Fibroblast of skin of back (primary cell): ENCODE data around the gene ACTL10. TPM values are rescaled to one million over a fixed set of nuclear protein-coding genes. Genes with fewer than 3 reads are reported as not detected.
"Not testable (repeated sequence)": the region's sequence is repeated elsewhere in the genome, so short reads cannot be mapped to it uniquely, and the experiment has no call there.

Experiments
- DNase-seq: peaks from one replicate; pipeline ENCODE4 v3.0.0-alpha.2; 2013
- polyA plus RNA-seq, 2 experiments: library from polyadenylated mRNA; unstranded; fragments of 120-200 nt; gene quantifications; one replicate each; pipeline ENCODE4 v1.2.1, GENCODE V29; 2013; ENCODE audit not compliant: insufficient read length in 2 of 2

Gene ACTL10
- polyA plus RNA-seq (2013, experiment 1 of 2; ENCODE audit: insufficient read length): 0.89 TPM
- 0.84 TPM for polyA plus RNA-seq (2013, experiment 2 of 2; ENCODE audit: insufficient read length)

- DNase-seq: peak; percentile 98
These were observed at the start of gene ACTL10 for GRCh38 chr20:33666293-33667244. Gene ACTL10 (plus strand): TSS chr20:33666943. CDS start chr20:33667498, 555 bp downstream.

GRCh38 chr20:33621717-33622400 lies 44.9 kb upstream of the ACTL10 start:
- DNase-seq: peak; percentile 2

DNA sequence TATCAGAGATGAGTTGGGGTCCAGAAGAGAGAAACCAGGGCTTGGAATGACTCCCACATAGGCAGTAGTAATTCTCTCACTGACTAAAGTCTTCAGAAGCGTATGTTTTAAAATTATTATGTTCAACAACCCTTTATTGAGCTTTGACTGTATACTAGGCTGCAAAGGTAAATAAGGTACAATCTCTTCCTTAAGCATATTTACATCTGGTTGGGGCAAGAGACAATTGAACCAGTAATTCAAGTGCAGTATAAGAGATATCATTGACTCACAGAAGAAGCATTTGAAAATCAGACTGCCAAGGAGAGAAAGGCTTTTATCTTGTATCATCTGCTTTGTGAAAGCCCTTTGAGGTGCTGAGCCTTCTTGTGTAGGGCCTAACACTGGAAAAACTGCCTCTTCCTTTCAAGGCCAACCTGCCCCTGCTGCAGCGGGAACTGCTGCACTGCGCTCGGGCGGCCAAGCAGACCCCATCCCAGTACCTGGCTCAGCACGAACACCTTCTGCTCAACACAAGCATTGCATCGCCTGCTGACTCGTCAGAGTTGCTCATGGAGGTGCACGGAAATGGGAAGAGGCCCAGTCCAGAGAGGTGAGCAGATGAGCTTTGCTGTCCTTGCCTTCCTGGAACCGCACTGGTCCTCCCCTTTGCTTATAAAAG lies 43.9 kb upstream of the ACTL10 start:
- DNase-seq: no peak

GRCh38 chr20:33624399-33624798 lies 42.3 kb upstream of the ACTL10 start:
- no peak for DNase-seq

DNA sequence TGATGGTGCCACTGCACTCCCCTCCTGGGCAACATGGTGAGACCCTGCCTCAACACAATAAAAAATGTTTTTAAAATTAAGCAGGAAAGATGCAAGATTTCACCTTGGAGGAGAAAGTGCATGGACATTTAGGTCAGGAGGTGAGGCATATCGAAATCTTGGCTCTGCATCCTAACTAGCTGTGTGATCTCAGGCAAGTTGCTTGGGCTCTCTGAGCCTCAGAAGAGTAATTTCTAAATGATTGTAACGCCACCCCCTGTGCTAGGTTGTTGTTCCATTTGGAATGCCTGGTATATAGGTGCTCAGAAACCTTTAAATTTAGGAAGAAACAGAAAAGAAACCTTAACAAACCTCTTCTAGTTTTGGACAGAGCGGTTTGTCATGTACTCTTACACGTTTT lies 40.6 kb upstream of the ACTL10 start:
- no peak for DNase-seq

DNA sequence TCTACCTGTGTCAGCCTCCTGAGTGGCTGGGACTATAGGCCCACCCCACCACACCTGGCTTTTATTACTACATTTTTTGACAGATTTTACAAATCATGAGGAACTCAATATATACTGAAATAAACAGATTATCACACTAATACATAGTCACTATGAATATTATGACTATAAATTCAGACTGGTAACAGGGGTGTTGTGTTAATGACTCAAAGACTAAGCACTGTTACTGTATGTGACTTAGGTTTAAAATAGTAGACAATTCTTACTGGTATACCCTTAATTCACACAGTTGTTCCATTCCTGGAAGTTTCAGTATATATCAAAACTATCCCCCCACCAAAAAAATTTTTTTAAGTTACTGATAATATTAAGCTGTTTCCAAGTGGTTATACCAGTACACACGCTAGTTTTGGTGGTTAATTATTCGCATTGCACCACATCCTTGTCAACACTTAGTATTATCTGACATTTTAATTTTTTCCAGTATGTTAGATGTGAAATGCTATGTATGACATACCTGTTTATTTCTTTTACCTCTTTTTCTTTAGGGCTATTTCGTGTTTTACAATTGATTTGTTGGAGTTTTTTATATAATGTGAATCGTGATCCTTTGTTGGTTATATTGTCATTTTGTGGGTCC lies 39.0 kb upstream of the ACTL10 start:
- DNase-seq: no peak

GRCh38 chr20:33629533-33629932 lies 37.2 kb upstream of the ACTL10 start:
- DNase-seq: no peak

DNA sequence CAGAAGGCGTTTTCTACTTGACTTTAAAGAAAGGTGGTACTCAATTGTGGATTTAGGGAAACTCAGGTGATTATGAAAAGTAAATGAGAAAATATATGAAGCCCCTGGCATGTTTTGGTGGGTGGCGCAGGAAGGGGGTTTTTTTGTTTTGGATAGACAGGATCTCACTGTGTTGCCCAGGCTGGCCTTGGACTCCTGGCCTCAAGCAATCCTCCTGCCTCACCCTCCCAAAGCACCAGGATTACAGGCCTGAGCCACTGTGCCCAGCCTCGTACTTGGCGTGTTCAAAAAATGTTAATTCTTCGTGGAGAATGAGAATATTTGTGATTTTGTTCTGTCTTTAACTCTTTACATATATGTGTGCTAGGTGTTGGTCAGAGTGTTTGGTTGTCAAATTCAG lies 36.8 kb upstream of the ACTL10 start:
- DNase-seq: no peak

DNA sequence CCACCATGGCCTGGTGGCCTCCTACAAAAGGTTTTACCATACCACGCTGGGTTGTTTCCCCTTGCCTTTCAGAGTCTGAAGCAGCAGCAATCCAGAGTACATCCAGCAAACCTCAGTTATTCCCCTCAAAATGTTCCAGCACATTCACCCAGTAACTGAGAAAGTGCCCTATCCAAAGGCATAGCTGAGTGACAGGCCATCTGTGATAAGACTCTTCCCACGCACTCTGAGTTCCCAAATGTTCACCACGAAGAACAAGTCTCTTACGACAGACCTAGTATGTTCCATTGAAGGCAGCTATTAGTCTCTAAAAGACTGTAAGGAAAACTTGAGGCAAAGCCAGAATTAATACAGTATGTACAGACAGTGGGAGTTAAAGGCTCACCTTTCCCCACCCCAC lies 36.2 kb upstream of the ACTL10 start:
- DNase-seq: no peak

DNA sequence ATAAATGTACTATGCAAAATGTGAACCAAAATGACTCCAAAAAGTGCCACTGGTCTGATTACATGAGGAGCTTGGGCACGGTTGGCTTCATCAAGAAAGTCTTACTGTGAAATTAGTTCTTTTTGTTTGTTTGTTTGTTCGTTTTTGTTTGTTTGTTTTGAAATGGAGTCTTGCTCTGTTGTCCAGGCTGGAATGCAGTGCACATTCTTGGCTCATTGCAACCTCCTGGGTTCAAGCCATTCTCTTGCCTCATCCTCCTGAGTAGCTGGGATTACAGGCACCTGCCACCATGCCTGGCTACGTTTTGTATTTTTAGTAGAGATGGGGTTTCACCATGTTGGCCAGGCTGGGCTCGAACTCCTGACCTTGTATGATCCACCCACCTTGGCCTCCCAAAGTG lies 34.8 kb upstream of the ACTL10 start:
- DNase-seq: not testable (repeated sequence)

DNA sequence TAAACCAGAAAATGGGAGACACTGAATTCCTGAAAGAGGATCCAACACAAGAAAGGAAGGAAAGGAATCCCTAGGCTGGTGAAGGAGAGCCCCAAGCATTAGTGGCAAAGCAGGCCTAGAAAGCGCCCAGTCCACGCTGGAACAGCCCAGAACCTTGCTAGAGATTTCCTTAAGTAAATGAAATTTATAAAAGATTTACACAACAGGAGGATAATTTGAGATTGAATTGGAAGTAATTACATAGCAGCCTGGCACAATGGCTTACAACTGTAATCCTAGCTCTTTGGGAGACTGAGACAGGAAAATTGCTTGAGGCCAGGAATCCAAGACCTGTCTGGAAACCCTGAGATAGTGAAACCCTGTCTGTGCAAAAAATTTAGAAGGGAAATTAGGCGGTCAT lies 31.4 kb upstream of the ACTL10 start:
- no peak for DNase-seq

GRCh38 chr20:33636776-33637175 lies 30.0 kb upstream of the ACTL10 start:
- no peak for DNase-seq

DNA sequence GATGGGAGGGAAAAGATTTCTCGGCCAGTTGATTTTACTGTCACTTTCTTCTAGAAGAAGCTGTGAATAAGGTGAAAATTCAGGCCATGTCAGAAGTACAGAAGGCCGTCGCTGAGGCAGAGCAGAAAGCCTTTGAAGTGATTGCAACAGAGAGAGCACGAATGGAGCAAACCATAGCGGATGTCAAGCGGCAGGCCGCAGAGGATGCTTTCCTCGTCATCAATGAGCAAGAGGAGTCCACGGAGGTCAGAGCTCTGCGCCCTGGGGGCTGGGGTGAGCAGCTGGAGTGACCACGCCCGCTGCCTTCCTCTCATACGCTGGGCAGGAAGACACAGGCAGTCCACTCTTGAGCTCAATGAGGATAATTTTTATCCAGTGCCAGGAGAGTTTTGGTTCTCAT lies 26.5 kb upstream of the ACTL10 start:
- DNase-seq: no peak

GRCh38 chr20:33644313-33645071 lies 22.3 kb upstream of the ACTL10 start:
- DNase-seq: no peak

DNA sequence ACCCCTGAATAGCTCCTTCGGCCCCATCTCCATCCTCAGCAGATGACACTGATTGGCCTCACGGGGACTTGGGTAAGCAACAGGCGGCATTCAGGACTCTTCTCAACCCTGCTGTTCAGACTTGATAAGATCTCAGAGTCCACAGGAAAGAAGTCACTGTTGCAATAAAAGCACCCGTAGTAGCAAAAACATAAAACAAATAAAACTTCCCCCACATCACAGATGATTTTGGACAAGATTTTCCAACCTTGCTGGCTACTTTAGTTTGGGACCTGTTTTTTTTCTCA lies 21.7 kb upstream of the ACTL10 start:
- no peak for DNase-seq

GRCh38 chr20:33645396-33645795 lies 21.3 kb upstream of the ACTL10 start:
- no peak for DNase-seq

- no peak for DNase-seq
These were observed 20.6 kb upstream of the ACTL10 start for GRCh38 chr20:33646191-33646590.

GRCh38 chr20:33646959-33647602 lies 19.7 kb upstream of the ACTL10 start:
- DNase-seq: not testable (repeated sequence)

DNA sequence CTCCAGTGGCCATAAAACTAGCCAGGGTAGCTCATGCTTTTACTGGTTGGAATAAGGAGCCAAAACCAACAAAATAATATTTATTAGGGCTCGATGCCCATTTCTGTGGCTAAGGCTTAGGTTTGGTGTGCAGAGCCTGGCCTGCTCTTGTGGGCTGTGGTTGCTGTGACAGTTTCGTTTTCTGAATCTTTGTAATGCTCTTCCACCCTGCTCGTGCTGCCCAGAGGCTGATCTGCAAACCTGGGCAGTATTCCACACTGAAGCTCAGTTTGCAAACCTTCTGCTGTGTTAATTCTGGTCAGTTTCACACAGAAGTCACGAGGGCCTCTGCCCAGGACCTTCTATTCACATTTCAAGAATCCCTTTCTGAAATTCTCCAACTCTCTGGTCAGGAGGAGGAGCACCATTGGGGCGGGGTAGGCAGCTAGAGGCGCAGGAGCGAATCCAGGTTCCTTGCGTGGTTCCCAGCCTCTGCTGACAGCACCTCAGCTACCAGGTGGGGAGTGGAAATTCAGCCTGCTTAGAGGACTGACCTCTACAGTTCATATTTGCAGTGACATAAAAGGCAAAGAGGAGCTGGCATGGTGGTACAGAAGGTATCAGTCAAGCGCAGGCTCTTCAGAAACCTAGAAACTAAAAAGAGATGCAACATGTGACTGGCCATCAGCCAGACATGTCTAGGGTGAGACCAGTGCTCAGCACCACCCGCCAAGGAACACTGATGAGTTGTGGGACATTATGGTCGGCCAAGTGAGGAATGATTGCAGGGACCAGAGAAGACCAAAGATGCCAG lies 18.9 kb upstream of the ACTL10 start:
- DNase-seq: peak; percentile 84

DNA sequence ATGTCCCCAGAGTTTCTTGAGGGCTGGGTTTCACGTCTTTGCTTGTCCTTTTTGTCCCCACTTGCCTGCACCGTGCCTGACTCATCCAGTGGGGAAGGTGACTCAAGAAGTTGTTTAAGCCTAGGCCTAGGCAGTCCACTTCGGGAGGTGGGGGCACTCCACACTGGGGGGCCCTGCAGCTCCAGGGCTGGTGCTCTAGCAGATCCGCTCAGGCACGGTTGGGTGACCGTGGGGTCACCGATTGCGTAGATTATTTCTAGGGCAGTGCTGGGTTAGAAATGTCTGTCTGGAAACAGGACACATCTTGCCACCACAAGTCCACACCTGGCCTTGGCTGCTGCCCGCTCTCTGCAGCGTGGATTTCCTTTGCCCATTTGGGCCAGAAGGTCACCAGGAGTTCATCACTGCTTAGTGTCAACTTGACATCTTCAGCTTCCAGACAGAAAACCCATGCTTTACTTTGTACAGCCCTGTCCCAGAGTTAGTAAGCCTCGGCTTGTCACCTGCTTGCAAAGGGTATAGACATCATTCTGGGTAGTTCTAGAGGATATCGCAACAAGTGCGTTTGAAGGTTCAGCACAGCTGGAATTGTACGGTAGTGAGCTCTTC lies 18.2 kb upstream of the ACTL10 start:
- peak; percentile 17 for DNase-seq
